ENCODE results near the gene ADH7. TPM values are rescaled to one million over a fixed set of nuclear protein-coding genes. Genes with fewer than 3 reads are reported as not detected.

The ADH7 gene
- total and polyA plus RNA-seq, 9 of the 15 experiments (the other 6 are each of a cell fraction or from before 2014, with no cell fraction given): not detected

DNA sequence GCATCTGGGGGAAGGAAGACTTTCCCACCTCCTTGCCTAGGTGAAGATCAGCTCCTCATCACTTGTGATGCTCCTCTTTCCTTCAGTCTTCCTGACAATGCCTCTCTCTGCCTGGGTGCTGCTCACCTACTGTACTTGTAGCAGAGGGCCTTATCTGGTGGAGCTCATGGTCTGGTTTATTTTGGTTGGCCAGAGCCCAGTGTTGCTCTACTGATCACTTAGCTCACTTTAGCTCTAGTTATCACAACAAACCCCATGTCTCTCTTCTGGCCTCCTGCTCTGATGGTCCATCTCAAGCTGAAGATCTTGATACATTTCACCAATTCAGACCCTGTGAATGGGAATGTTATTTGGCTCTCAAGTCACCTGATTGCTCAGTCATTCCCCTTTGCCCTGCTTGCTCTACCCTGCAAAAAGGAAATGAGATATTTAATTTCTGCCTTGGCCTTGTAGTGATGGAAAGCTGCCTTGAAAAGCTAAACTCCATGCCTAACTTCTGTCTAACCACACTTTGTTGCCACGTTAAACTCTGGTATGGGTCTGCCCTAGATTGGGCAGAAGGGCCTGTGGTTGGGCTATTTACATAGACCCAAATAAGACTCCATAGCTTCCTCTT is 52.3 kb downstream of the ADH7 start:
- FAIRE-seq (no peak), ATAC-seq (no peak), DNase-seq (ENCODE audit: extremely low read depth in 1 of 4, low spot score in 3 of 4) (no peak)
- in situ Hi-C loops (cut with MboI): no loop called here
- H3K79me2 ChIP-seq (ENCODE audit: control insufficient read depth, insufficient read depth, low read length): no peaks in the 10 kb centered on the region
- ChIA-PET CTCF (ENCODE audit: low intra/inter-chr PET ratio) (no interaction called here), POLR2A (interaction anchor here (0.5 to 0.9 kb wide), 2 partner anchors 15 to 697 kb away, joined by 3 to 4 read pairs; no protein-coding TSS in a partner anchor)
- H3K9ac ChIP-seq (ENCODE audit: insufficient read depth in 1 of 2, low read depth in 2 of 2, low read length in 2 of 2): no peak overlapping the region
- 0% methylated on average over 1 of the region's 1 CpG for WGBS (ENCODE audit: insufficient coverage, low coverage, missing lambda C conversion rate)
- H3K9me1 ChIP-seq (ENCODE audit: control insufficient read depth, insufficient read depth, low read length): no peaks in the 10 kb centered on the region
- H3K27ac ChIP-seq (ENCODE audit: extremely low read depth, low read depth, low read length): no peak overlapping the region
- no peaks in the 10 kb centered on the region for H3K36me3 ChIP-seq (ENCODE audit: control insufficient read depth, insufficient read depth, low read length)
- intact Hi-C loops (cut with micrococcal nuclease): no loop called here
- no peak overlapping the region for H3K4me3 ChIP-seq
- no peaks in the 10 kb centered on the region for H4K20me1 ChIP-seq (replicated peaks; ENCODE audit: control insufficient read depth, insufficient read depth, low read length)
- no peak overlapping the region for H3K4me2 ChIP-seq (ENCODE audit: insufficient read depth, low read length)
- no TSS peak for BruUV-seq (replicated peaks)
- H3K9me3 ChIP-seq (replicated peaks; ENCODE audit: control insufficient read depth, insufficient read depth, low read depth, low read length): no peaks in the 10 kb centered on the region
- no peaks in the 10 kb centered on the region for H3K27me3 ChIP-seq (ENCODE audit: control insufficient read depth in 2 of 2, insufficient read depth in 2 of 2, low read length in 2 of 2)
- H3K4me1 ChIP-seq (replicated peaks in 1 of 2; ENCODE audit: control insufficient read depth in 2 of 2, insufficient read depth in 2 of 2, low read length in 2 of 2): no peaks in the 10 kb centered on the region
- H2AFZ ChIP-seq (ENCODE audit: low read depth, low read length): no peak overlapping the region
- TF ChIP-seq HBP1 (CRISPR knock-in tag; IDR thresholded peaks at IDR 0.05) (no peak), E2F1 (CRISPR knock-in tag; IDR thresholded peaks at IDR 0.05) (no peak), U2AF1 (optimal IDR thresholded peaks at IDR 0.05; ENCODE audit: low read depth, low read length) (no peak), PHB2 (IDR thresholded peaks at IDR 0.05; ENCODE audit: low read depth) (no peak), HCFC1 (IDR thresholded peaks at IDR 0.05; ENCODE audit: low read depth, low read length) (no peak), RERE (CRISPR knock-in tag; IDR thresholded peaks at IDR 0.05; ENCODE audit: borderline replicate concordance) (no peak), LCOR (CRISPR knock-in tag; IDR thresholded peaks at IDR 0.05) (no peak), TAF9B (IDR thresholded peaks at IDR 0.05; ENCODE audit: partially characterized antibody) (no peak), MYC (IDR thresholded peaks at IDR 0.05; ENCODE audit: low read depth, low read length) (no peak), MYC (CRISPR knock-in tag; IDR thresholded peaks at IDR 0.05; ENCODE audit: borderline replicate concordance, low read depth) (no peak), KLF10 (CRISPR knock-in tag; IDR thresholded peaks at IDR 0.05) (no peak)
- TF ChIP-seq, protein P1, sequence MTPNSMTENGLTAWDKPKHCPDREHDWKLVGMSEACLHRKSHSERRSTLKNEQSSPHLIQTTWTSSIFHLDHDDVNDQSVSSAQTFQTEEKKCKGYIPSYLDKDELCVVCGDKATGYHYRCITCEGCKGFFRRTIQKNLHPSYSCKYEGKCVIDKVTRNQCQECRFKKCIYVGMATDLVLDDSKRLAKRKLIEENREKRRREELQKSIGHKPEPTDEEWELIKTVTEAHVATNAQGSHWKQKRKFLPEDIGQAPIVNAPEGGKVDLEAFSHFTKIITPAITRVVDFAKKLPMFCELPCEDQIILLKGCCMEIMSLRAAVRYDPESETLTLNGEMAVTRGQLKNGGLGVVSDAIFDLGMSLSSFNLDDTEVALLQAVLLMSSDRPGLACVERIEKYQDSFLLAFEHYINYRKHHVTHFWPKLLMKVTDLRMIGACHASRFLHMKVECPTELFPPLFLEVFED (CRISPR knock-in tag; conservative IDR thresholded peaks at IDR 0.05): no peak
